ENCODE results near the gene SPTAN1.
"Not testable (repeated sequence)": the region's sequence is repeated elsewhere in the genome, so short reads cannot be mapped to it uniquely, and the experiment has no call there.

Gene SPTAN1

DNA sequence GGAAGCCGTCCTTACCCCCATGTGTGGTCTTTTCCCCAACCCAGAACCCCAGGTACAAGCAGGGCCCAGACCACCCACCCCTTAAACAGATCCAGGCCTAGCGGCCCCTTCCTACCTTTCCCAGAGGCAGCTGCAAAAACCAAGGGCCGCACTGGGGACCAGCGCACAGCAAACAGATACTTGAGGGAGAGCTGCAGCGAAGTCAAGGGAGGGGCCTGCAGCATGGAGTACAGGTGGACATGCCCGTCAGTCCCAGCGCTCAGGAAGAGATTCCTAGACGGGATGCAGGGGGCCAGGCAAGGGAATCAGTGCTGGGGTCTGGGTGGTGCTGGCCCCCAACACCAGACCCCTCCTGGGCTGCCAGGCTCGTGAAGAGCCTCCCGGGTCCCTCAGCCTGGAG, 81.7 kb downstream of the SPTAN1 start:
- no peak for DNase-seq

DNA sequence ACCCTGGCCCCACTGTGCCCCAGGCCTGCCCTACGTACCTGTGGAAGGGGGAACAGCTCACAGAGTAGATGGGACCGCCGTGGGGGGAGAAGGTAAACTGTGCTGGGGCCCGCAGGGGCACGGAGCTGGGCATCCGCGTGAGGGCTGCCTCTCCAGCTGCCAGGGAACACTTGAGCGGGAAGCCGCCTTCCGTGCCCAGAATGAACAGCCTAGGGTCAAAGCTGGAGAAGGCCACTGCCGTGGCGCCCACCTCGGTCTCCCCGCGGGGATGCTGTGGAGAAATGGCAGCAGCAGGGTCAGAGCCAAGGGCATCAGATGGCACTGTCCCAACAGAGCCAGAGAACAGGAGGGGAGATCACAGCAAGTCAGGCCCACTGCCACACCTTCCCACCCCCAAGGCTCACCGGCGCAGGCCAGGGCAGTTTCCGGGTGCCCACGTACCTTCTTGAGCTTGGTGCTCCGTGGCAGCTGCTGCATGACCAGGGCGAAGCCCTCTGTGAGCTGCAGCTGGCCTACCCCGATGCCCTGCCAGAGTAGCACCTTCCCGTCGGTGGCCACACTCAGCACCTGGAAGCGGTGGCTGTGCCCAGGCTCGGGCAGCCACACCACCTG, 82.4 kb downstream of the SPTAN1 start:
- no peak for DNase-seq

DNA sequence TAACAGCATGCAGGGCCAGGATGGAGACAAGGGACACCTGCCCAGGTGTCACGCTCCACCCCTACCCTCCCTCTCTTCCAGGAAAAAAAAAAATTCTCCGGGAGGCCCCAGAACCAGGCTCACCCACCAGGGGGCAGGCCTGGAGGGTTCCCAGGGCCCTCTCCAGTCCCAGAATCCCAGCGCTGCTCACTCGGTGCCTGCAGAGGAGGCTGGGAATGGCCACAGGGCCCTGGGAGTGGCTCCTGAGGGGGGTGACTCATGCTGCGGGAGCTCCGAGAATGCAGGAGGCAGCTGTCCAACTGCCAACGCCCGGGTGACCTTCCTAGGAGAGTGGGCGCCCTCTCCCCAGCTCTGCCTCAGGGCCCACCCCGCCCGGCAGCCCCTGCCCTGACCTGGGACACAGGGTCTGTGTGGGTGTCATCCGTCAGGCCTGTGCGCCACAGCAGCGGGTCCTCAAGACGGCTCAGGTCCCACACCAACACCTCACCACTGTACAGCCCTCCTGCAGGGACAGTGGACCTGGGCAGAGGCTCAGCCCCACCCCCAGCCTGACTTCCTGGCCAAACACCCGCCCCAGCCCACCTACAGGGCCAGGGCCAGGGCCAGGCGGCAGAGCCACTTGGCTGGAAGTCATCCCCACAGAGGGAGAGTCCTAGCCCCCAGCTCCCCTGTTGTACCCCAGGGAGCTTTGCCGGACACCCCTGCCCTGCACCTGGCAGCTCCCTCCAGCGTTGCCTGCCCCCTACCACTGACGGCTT, 83.1 kb downstream of the SPTAN1 start:
- DNase-seq: peak; percentile 95

DNA sequence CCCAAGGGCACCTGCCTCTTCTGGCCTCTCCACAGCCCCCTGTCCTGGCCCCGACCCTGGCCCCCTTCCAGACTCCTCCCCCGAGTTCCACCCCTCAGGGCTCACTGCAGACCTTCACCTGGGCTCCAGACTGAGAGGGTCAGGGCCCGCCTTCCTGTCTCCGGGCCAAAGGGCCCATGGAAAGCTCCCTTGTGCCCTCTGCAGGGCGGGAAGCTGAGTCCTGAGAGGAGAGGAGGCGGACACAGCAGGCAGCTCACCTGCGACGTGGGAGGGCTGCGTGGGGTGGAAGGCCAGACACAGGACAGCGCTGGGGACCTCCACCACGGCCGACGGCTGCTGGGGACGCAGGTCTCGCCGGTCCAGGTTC, 83.6 kb downstream of the SPTAN1 start:
- DNase-seq: no peak

DNA sequence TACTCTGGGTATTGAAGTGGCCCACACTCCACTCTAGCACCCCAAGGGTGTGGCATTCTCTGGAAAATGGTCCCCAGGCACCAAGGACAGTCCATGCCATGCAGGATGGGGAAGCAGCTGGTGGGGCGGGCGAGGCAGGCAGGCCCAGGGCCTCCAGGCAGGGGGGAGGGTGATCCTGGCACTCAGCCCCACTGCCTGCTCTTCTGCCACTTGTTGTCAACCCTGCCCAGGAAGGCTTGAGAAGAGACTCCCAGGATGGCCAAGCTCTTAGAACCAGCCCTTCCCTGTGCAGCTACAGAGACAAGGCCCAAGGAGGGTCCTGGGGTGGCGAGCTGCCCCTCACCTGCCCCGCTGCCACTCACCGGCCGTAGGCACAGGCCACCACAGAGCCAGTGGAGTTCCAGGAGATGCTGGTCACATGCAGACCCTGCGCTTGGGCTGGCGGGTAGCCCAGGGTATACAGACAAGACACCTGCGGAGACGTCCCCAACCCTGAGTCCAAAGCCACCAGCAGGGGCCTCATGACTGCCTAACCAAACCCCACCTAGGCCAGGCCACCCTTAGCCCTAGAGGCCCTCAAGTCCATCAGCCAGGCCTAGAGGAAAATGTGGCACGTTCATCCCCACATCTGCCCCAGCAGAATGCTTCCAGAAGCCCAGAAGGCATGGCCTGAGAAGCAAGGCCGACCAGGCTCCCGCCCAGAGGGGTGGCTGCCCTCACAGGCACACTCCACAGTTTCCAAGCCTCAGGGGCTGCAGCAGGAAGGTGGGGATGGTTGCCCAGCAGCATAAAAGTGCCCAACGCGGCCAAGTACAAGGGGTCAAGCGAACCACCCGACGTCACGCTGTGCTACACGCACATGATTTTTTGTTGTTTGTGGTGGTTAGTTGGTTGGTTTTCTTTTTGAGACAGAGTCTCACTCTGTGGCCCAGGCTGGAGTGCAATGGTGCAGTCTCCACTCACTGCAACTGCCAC, 84.5 kb downstream of the SPTAN1 start:
- DNase-seq: no peak

DNA sequence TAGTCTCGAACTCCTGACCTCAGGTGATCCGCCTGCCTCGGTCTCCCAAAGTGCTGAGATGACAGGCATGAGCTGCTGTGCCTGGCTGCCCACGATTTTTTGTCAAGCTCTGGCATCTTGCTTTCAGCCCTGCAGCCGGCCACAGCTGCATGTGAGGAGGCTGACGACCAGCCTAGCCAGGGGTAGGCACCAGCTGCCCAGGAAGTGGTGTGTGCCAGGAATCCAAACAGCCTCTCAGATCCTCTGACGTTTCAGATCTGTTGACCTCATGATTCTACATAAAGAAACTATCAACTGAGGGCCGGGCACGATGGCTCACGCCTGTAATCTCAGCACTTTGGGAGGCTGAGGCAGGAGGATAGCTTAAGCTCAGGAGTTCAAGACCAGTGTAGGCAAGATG, 85.3 kb downstream of the SPTAN1 start:
- no peak for DNase-seq

DNA sequence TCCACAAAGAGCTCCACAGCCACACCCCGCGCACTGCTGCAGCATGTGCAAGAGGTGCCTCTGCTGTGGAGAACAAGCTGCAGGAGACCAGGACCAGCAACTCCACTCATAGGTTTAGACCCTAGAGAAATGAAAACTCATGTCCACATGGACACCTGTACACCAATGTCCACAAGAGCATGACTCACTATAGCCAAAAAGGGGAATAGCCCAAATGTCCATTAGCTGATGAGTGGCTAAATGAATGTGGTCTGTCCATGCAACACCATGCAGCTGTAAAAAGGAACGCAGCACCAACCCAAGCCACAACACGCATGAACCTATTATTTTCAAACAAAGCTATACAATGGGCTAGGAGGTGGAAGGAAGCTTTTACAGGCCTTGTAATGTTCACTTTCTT, 86.2 kb downstream of the SPTAN1 start:
- no peak for DNase-seq

DNA sequence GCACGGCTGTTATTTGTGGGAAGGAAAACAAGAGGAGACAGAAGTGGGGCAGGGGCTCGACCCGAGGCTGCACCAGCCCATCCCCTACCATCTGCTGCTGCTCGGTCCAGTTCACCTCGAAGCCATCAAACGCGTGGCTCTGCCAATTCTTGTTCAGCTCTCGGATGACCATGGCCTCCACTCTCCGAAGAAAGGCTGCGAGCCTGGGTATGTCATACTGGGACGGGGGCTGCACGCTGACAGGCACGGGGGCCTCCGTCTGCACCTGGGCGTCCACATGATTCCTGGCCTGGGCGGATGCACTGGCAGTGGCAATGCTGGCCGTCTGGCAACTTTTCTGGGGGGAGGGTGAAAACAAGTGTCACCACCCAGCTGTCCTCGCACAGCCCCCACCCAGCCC, 88.2 kb downstream of the SPTAN1 start:
- DNase-seq: no peak

DNA sequence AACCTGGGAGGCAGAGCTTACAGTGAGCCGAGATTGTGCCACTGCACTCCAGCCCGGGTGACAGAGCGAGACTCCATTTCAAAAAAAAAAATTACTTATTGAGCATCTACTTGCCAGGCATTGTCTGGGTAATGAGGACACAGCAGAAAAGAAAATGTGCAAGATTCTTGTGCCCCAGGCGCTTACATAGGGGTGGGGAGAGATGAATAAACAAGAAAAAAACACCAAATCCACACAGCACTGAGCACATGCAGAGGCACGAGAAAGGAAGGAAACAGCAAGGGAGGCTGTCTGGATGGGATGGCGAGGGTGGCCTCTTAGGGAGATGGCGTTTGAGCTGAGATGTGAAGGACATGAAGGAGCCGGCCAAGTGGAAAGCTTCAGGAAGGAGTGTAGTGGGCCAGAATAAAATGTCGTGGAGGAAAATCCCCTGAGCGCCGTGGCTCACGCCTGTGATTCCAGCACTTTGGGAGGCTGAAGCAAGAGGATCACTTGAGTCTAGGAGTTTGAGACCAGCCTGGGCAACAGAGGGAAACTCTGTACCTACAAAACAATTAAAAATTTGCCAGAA, 90.4 kb downstream of the SPTAN1 start:
- DNase-seq: no peak

DNA sequence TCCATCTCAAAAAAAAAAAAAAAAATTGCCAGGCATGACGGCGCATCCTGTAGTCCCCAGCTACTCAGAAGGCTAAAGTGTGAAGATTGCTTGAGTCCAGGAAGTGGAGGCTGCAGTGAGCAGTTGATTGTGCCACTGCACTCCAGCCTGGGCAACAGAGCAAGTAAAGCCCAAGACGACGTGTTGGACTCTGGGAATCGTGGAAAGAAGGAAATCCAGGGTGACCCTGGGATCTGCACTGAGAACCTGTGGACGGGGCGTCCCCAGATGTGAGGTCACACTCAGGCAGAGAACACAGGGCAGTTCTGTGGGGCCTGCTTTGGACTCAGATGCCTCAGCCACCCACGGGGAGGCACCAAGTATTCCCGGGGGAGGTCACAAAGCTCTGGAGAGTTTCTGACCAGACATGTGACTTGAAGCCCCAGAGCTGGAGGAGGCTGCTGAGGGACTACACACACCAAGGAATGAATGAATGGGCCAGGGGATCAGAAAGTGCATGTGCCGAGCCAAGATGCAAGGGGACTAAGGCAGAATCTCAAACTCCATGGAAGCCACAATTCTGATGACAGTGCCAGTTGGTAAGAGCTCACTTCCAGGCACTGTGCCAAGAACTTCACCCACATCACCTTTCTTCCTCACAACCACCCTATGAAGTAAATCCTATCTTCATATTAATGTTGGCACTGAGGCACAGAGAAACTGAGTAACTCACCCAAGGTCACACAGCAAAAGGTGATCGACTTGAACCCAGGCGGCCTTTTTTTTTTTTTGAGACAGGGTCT, 91.3 kb downstream of the SPTAN1 start:
- DNase-seq: no peak

DNA sequence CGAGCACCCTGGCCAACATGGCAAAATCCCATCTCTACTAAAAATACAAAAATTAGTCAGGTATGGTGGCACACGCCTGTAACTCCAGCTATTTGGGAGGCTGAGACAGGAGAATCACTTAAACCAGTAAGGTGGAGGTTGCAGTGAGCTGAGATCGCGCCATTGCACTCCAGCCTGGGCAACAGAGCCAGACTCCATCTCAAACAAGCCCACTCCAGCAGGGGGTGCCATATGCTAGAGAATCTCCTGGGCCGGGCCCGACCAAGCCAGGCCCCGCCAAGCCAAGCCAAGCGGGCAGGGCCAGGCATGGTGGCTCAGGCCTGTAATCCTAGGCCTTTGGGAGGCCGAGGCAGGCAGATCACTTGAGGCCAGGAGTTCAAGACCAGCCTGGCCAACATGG, 95.8 kb downstream of the SPTAN1 start:
- not testable (repeated sequence) for DNase-seq

DNA sequence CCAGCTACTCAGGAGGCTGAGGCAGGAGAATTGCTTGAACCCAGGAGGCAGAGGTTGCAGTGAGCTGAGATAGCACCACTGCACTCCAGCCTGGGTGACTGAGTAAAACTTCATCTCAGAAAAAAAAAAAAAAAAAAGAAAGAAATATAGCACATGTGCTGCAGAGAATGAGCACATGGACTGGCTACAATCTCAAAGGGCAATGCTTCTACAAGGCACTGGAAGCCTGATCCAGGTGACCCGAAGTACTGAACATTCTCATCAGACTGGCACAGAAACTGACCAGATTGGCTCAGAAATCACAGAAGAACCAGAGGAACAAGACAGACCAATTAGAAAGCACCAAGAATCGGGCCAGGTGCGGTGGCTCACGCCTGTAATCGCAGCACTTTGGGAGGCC, 99.4 kb downstream of the SPTAN1 start:
- no peak for DNase-seq

DNA sequence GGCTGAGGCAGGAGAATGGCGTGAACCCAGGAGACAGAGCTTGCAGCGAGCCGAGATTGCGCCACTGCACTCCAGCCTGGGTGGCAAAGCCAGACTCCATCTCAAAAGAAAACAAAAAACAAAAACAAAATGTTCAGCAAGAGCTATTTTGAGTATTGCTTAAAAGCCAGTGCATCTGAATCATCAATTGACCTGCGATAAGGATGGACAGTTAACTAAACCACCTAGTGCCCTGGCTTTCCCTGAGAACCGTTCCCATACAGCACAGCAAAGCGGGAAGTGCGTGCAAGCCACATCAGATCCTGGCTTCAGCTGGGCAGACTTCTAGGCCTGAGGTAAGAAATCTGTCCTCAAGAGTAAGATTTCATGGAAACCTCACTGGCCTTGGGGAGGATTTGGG, 101.5 kb downstream of the SPTAN1 start:
- DNase-seq: no peak

DNA sequence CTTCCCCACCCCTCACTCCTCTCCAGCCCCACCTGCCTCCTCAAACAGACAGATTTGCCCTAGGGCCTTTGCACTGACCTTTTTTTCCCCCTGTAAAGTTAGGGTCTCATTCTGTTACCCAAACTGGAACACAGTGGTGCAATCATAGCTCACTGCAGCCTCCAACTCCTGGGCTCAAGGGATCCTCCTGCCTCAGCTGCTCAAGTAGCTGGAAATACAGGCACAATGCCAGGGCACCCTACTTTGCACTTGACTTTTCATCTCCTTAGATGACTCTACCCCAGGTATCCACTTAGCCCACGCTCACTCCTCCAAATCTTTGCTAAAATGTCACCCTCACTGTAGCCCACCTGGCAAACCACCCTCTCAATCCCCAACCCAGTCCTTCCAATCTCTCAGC, 102.1 kb downstream of the SPTAN1 start:
- no peak for DNase-seq

DNA sequence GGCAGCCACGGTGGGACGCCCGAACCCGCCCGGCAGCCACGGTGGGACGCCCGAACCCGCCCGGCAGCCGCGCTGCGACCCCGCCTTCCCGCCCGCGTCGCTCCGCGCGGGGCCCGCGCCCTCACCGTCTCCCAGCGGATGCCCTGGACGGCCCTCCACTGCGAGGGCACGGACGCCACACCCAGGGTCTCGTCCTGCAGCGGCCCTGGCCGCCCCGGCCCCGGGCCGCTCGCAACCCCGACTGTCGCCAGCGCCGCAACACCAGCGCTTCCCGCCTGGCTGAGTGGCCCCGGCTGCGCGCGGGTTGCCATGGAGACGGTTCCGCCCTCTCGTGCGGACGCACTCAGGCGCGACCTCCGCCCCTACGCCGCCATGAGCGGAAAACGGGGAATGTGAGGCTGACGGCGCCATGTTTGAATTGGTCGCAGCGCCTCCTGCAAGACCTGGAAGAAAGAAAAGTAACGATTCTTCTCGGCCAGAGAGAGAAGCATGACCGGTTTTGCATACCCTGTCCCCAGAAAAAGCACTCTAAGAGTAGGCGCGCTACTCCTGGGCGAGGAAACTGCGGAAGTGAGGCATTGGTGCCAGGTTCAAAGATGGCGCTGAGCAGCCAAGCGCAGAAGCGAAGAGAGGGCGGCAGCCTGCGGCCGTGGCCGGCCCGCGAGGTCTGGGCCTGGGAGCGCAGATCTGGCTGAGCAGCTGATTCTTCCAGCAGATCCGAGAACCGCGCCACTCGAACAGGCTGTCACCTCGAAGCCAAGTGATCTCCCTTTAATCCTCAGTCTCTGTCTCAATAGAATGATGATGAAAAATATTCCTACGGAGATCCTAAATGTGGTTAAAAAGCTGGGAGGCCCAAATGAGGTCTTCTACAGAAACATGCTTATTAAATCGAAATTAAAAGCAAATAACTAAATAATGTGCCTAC, 104.3 kb downstream of the SPTAN1 start, which contains the start of gene DYNC2I2:
Gene DYNC2I2 (minus strand): TSS at position 432 of the 928 bp plus-strand sequence. CDS start 121 bp downstream, at position 311.
- DNase-seq: peak; percentile 72

DNA sequence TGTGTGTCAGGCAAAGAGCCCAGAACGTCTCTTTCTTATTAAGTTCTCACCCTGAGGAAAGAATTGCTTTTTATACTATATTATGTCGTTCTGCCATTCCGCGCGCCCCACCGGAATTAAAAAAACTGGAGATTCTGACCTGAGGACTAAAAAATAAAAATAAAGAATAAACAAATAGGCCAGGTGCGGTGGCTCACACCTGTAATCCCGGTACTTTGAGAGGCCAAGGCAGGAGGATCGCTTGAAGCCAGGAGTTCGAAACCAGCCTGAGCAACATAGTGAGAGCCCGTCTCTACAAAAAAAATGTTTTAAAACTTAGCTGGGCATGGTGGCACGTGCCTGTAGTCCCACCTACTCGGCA, 104.9 kb downstream of the SPTAN1 start:
- DNase-seq: no peak

DNA sequence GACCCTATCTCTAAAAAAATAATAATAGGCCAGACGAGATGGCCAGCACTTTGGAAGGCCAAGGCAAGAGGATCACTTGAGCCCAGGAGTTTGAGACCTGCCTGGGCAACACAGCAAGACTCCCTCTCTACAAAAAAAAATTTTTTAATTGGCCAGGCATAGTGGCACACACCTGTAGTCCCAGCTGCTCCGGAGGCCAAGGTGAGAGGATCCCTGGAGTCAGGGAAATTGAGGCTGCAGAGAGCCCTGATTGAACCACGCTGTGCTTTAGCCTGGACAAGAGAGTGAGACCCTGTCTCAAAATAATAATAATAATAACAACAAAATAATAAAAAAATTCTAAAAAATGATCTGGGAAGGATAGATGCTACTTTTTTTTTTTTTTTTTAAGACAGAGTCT, 105.4 kb downstream of the SPTAN1 start:
- no peak for DNase-seq

DNA sequence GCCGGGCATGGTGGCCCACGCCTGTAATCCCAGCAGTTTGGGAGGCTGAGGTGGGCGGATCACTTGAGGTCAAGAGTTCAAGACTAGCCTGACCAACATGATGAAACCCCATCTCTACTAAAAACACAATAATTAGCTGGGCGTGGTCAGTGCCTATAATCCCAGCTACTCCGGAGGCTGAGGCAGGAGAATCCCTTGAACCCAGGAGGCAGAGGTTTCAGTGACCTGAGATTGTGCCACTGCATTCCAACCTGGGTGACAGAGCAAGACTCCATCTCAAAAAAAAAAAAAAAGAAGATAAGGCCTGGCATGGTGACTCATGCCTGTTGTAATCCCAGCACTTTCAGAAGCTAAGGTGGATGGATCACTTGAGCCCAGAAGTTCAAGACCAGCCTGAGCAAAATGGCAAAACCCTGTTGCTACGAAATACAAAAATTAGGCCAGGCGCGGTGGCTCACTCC, 114.1 kb downstream of the SPTAN1 start:
- DNase-seq: not testable (repeated sequence)

DNA sequence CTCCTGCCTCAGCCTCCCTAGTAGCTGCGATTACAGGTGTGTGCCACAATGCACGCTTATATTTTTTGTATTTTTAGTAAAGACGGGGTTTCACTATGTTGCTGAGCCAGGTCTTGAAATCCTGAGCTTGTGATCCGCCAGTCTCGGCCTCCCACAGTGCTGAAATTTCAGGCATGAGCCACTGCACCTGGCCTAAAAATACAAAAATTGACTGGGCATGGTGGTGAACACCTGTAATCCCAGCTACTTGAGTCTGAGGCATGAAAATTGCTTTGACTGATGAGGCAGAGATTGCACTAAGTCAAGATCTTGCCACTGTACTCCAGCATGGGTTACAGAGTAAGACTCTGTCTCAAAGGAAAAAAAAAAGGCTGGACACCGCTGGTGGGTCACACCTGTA, 117.4 kb downstream of the SPTAN1 start:
- DNase-seq: no peak

DNA sequence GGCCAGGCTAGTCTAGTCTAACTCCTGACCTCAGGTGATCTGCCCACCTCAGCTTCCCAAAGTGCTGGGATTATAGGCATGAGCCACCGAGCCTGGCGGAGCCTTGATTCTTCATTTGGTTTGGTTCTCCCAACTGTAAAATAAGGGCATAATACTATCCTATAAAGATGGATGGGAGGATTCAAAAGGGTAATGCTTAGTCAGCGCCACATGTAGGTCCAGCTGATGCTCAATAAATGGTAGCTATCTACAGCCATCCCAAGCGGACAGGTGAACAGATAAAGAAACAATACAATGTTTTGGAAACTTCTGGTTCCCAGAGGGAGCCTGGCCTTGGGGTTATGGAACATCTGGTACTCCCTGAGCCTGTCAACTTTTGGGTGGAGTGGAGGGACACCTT, 123.0 kb downstream of the SPTAN1 start:
- no peak for DNase-seq

DNA sequence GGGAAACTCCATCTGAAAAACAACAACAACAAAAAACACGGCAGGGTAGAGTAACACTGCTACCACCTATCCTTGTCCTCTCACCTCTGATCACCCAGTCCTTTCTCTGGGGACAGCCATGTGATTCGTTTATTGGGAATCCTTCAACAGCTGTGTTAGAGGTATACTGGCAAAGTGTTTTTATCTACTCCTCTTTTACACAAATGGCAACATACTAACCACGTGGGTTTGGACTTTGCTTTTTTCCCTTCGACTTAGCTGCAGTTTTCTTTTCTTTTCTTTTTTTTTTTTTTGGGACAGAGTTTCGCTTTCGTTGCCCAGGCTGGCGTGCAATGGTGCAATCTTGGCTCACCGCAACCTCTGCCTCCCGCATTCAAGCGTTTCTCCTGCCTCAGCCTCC, 125.4 kb downstream of the SPTAN1 start:
- DNase-seq: no peak
